GM12878 (cell line): ENCODE data around the gene TAS2R19. TPM values are rescaled to one million over a fixed set of nuclear protein-coding genes. Genes with fewer than 3 reads are reported as not detected.
"Not testable (repeated sequence)": the region's sequence is repeated elsewhere in the genome, so short reads cannot be mapped to it uniquely, and the experiment has no call there.

Experiments
- ATAC-seq: fragments of 200-7000 bp; cut with Tn5 transposase; 3 replicates; pipeline ENCODE4 v1.9.1; 2020; ENCODE audit warnings: mild to moderate bottlenecking, moderate library complexity
- BruUV-seq: library from RNA; stranded (reverse); fragments of 400-500 nt; replicated peaks from 2 replicates; lab custom pipeline; 2021; lab: Mats Ljungman, UMichigan
- CTCF ChIA-PET: fragments of 300-600 bp; sonication (Branson Sonifier 250); formaldehyde crosslinking; extraction: SDS; loops from one replicate; lab custom pipeline; 2021; ENCODE audit warnings: inconsistent platforms; lab: Yijun Ruan, JAX
- POLR2A ChIA-PET: fragments of 350-600 bp; formaldehyde crosslinking; extraction: SDS; loops from one replicate; lab custom pipeline; 2021; ENCODE audit warnings: inconsistent platforms; lab: Charles Lee
- RAD21 ChIA-PET: fragments of 300-600 bp; sonication (Branson Sonifier 250); formaldehyde crosslinking; loops from one replicate; lab custom pipeline; 2023; ENCODE audit warnings: antibody characterized with exemption; ENCODE audit not compliant: unreplicated experiment; lab: Charles Lee
- SMC1A ChIA-PET: fragments of 300-600 bp; sonication (Branson Sonifier 250); formaldehyde crosslinking; loops from one replicate; lab custom pipeline; 2023; ENCODE audit not compliant: unreplicated experiment, uncharacterized antibody; lab: Charles Lee
- DNase-seq: peaks from one replicate; pipeline ENCODE4 v3.0.0-alpha.2; 2011; ENCODE audit warnings: low read depth, low spot score
- FAIRE-seq: peaks from 3 replicates; lab custom pipeline; 2011; peaks lifted over from hg19 to GRCh38; lab: Jason Lieb, UNC
- H2AFZ ChIP-seq: 2 replicates; pipeline ENCODE4 v1.6.0; 2011; ENCODE audit warnings: low read depth, low read length, control low read depth; ENCODE audit not compliant: control insufficient read depth
- H3K27ac ChIP-seq: 2 replicates; pipeline ENCODE4 v1.5.1; 2011; ENCODE audit warnings: control low read depth; ENCODE audit not compliant: control insufficient read depth, insufficient read depth
- H3K27me3 ChIP-seq, 2 experiments: replicated peaks in 1 of 2; 2 replicates each; pipeline versions ENCODE4 v1.6.0 to v1.6.1; 2011; ENCODE audit warnings: low read length in 1 of 2; ENCODE audit not compliant: control insufficient read depth in 2 of 2, insufficient read depth in 2 of 2
- H3K36me3 ChIP-seq, 2 experiments: 2 replicates each; pipeline ENCODE4 v1.5.1; 2011; ENCODE audit warnings: low read length in 1 of 2; ENCODE audit not compliant: control insufficient read depth in 2 of 2, insufficient read depth in 2 of 2
- H3K4me1 ChIP-seq: 2 replicates; pipeline ENCODE4 v1.6.1; 2011; ENCODE audit warnings: mild to moderate bottlenecking, low read length, moderate library complexity, mixed read lengths; ENCODE audit not compliant: control insufficient read depth, insufficient read depth
- H3K4me2 ChIP-seq: 2 replicates; pipeline ENCODE4 v1.6.0; 2011; ENCODE audit warnings: control low read depth; ENCODE audit not compliant: control insufficient read depth, insufficient read depth
- H3K4me3 ChIP-seq: fragments of 200-600 bp; sonication (generic); 2 replicates; pipeline ENCODE4 v1.5.1; 2016
- H3K79me2 ChIP-seq: 2 replicates; pipeline ENCODE4 v1.6.0; 2011; ENCODE audit warnings: low read length; ENCODE audit not compliant: control insufficient read depth, insufficient read depth
- H3K9ac ChIP-seq: 2 replicates; pipeline ENCODE4 v1.8.0; 2011; ENCODE audit warnings: low read length, control low read depth, mixed read lengths; ENCODE audit not compliant: control insufficient read depth, insufficient read depth
- H3K9me3 ChIP-seq: replicated peaks from 3 replicates; pipeline ENCODE4 v1.5.1; 2011; ENCODE audit warnings: mild to moderate bottlenecking, low read length; ENCODE audit not compliant: control insufficient read depth, insufficient read depth
- H4K20me1 ChIP-seq: 2 replicates; pipeline ENCODE4 v1.6.0; 2011; ENCODE audit not compliant: control insufficient read depth, insufficient read depth
- WGBS: methylation state at CpG from one replicate; pipeline ENCODE4 v1.1.6; 2016; ENCODE audit warnings: low lambda C conversion rate; ENCODE audit not compliant: insufficient replicate concordance, insufficient coverage; ENCODE audit errors: missing lambda C conversion rate; 5-methylcytosine and 5-hydroxymethylcytosine counted together
- in situ Hi-C: fragments of 300-500 bp; cut with MboI; formaldehyde crosslinking; loops from 9 replicates; pipeline ENCODE4 v1.14.3; 2018; ENCODE audit warnings: mixed read lengths
- intact Hi-C: fragments of 100-400 bp; cut with micrococcal nuclease; formaldehyde crosslinking; loops from one replicate; pipeline ENCODE4 v1.14.2; 2022; ENCODE audit not compliant: unreplicated experiment
- polyA plus RNA-seq, 11 experiments: library from polyadenylated mRNA; depleted of rRNA in 4 of 11; unstranded in 6 of 11; stranded (reverse) in 5 of 11; fragments of >200 nt; fragmentation: Nextera tagmentation in 4 of 11; fragmentation: Illumina TruSeq in 1 of 11; extraction: Ambion mirVana in 4 of 11; extraction: Trizol in 1 of 11; gene quantifications; 1 replicate in 1 of 11; 2 replicates in 10 of 11; pipeline versions ENCODE4 v1.2.1 to v1.2.3, GENCODE V29; 2011 to 2016; ENCODE audit warnings: inconsistent platforms in 2 of 11, missing spikeins in 2 of 11, low read depth in 1 of 11
- total RNA-seq, 4 experiments: library from RNA; depleted of rRNA in 3 of 4; stranded (reverse); fragments of >200 nt in 3 of 4; fragmentation: Illumina TruSeq in 1 of 4; extraction: Trizol in 1 of 4; gene quantifications; 2 replicates each; pipeline versions ENCODE4 v1.2.1 to v1.2.3, GENCODE V29; 2013 to 2021

The TAS2R19 gene
- total and polyA plus RNA-seq, 10 of the 15 experiments (the other 5 are each of a cell fraction or from before 2014, with no cell fraction given) = 0.10 to 6.9 (median 0.46) TPM; not detected in 1

DNA sequence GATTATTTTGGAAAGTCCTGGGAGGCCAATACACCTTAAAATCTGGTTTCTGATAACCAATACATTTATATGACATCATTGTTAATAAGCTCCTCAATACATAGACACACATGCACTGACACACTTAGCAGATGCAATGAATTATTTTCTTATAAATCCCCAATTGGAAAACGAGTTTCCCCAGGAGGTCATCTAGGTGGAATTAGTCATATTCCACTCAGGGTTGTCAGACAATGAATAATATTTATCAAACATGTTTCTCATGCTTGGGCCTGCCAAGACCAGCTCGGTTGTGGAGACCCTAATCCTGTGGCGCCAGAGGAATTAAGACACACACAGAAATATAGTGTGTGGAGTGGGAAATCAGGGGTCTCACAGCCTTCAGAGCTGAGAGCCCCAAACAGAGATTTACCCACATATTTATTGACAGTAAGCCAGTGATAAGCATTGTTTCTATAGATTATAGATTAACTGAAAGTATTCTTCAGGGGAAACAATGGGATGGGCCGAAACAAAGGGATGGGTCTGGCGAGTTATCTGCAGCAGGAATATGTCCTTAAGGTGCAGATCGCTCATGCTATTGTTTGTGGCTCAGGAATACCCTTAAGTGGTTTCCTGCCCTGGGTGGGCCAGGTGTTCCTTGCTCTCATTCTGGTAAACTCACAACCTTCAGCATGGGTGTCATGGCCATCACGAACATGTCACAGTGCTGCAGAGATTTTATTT lies 27.5 kb upstream of the TAS2R19 start:
- in situ Hi-C loops, H3K4me3 ChIP-seq, H3K36me3 ChIP-seq, H3K79me2 ChIP-seq, intact Hi-C loops, H4K20me1 ChIP-seq, DNase-seq, SMC1A ChIA-PET, H3K27me3 ChIP-seq, FAIRE-seq, H3K4me1 ChIP-seq, ATAC-seq, POLR2A ChIA-PET, H3K4me2 ChIP-seq, H3K9me3 ChIP-seq, H3K27ac ChIP-seq, H3K9ac ChIP-seq, H2AFZ ChIP-seq, BruUV-seq: not testable (repeated sequence)
- ChIA-PET CTCF (interaction anchor here (0.5 kb wide), 1 partner anchor 1656 kb away, joined by 3 read pairs; no protein-coding TSS in a partner anchor), RAD21 (interaction anchor here (0.6 kb wide), 1 partner anchor 15 kb away, joined by 3 read pairs; no protein-coding TSS in a partner anchor)
- WGBS = 96% methylated on average over 7 of the region's 7 CpGs

GRCh38 chr12:11041366-11041765 lies 18.9 kb upstream of the TAS2R19 start:
- SMC1A ChIA-PET, H3K27ac ChIP-seq: not testable (repeated sequence)
- 70% methylated on average over 2 of the region's 2 CpGs for WGBS

More at GRCh38 chr12:11041366-11041765, 18.9 kb upstream of the TAS2R19 start:
- H3K4me3 ChIP-seq, H2AFZ ChIP-seq, H3K36me3 ChIP-seq, BruUV-seq, CTCF ChIA-PET, H3K4me1 ChIP-seq, in situ Hi-C loops, H3K27me3 ChIP-seq, POLR2A ChIA-PET, H3K9ac ChIP-seq, RAD21 ChIA-PET, H3K4me2 ChIP-seq, intact Hi-C loops, DNase-seq, FAIRE-seq, H3K9me3 ChIP-seq, ATAC-seq, H3K79me2 ChIP-seq, H4K20me1 ChIP-seq: not testable (repeated sequence)
